Fibroblast of lung (primary cell): ENCODE results near the gene C1orf74. TPM values are rescaled to one million over a fixed set of nuclear protein-coding genes. Genes with fewer than 3 reads are reported as not detected.

Source experiments
- DNase-seq, 2 donors: peaks; one replicate each; pipeline versions ENCODE4 v3.0.0 to v3.0.0-alpha.2; 2010; ENCODE audit warnings: low read depth in 2 of 2
- H2AFZ ChIP-seq: 2 replicates; pipeline ENCODE4 v1.5.1; 2012; ENCODE audit warnings: low read length, control low read depth, inconsistent platforms
- H3K27ac ChIP-seq: 2 replicates; pipeline ENCODE4 v1.5.1; 2011; ENCODE audit warnings: low read length, control low read depth; ENCODE audit not compliant: insufficient read depth
- H3K27me3 ChIP-seq: 2 replicates; pipeline ENCODE4 v1.5.1; 2011; ENCODE audit warnings: mild to moderate bottlenecking, low read length; ENCODE audit not compliant: control insufficient read depth, insufficient read depth
- H3K36me3 ChIP-seq: 2 replicates; pipeline ENCODE4 v1.5.1; 2011; ENCODE audit warnings: low read length; ENCODE audit not compliant: control insufficient read depth, insufficient read depth
- H3K4me1 ChIP-seq: 2 replicates; pipeline ENCODE4 v1.5.1; 2011; ENCODE audit warnings: low read length; ENCODE audit not compliant: control insufficient read depth, insufficient read depth; ENCODE audit errors: extremely low read depth
- H3K4me2 ChIP-seq: 2 replicates; pipeline ENCODE4 v1.5.1; 2011; ENCODE audit warnings: low read length, control low read depth; ENCODE audit not compliant: insufficient read depth; ENCODE audit errors: extremely low read depth
- H3K4me3 ChIP-seq, 4 experiments: fragments of 200-600 bp in 1 of 4; sonication (generic) in 1 of 4; replicated peaks in 1 of 4; 2 replicates each; pipeline ENCODE4 v1.5.1; 2011 to 2016; ENCODE audit warnings: low read length in 4 of 4, low read depth in 3 of 4, mild to moderate bottlenecking in 3 of 4, control low read depth in 2 of 4, inconsistent platforms in 1 of 4, mixed read lengths in 1 of 4; ENCODE audit not compliant: insufficient read depth in 1 of 4; ENCODE audit errors: control extremely low read depth in 1 of 4
- H3K79me2 ChIP-seq: 2 replicates; pipeline ENCODE4 v1.5.1; 2012; ENCODE audit warnings: mild to moderate bottlenecking, low read length, inconsistent platforms; ENCODE audit not compliant: control insufficient read depth, insufficient read depth
- H3K9ac ChIP-seq: 2 replicates; pipeline ENCODE4 v1.5.1; 2011; ENCODE audit warnings: mild to moderate bottlenecking, low read length, control low read depth; ENCODE audit not compliant: insufficient read depth
- H3K9me3 ChIP-seq: 2 replicates; pipeline ENCODE4 v1.5.1; 2012; ENCODE audit warnings: low read depth, low read length; ENCODE audit not compliant: control insufficient read depth, insufficient read depth
- H4K20me1 ChIP-seq: 2 replicates; pipeline ENCODE4 v1.5.1; 2011; ENCODE audit warnings: low read length; ENCODE audit not compliant: control insufficient read depth, insufficient read depth; ENCODE audit errors: extremely low read depth
- CTCF ChIP-seq, 2 donors: IDR thresholded peaks in 1 of 2; conservative IDR thresholded peaks in 1 of 2; 1 replicate in 1 of 2; 2 replicates in 1 of 2; pipeline ENCODE4 v1.5.1; 2011 to 2012; ENCODE audit warnings: low read length in 2 of 2, control low read depth in 1 of 2, inconsistent platforms in 1 of 2, low read depth in 1 of 2, mild to moderate bottlenecking in 1 of 2
- EZH2 ChIP-seq: IDR thresholded peaks from 2 replicates; pipeline ENCODE4 v1.5.1; 2012; ENCODE audit warnings: low read length, control low read depth, mild to moderate bottlenecking; ENCODE audit errors: missing control alignments
- polyA plus RNA-seq, 2 donors: library from polyadenylated mRNA; depleted of rRNA in 1 of 2; stranded (reverse) in 1 of 2; unstranded in 1 of 2; fragments of >200 nt; gene quantifications; 2 replicates each; pipeline ENCODE4 v1.2.1, GENCODE V29; 2011 to 2012; ENCODE audit warnings: missing spikeins in 1 of 2
- total RNA-seq: library from RNA; depleted of rRNA; stranded (reverse); fragments of >200 nt; gene quantifications from 2 replicates; pipeline ENCODE4 v1.2.1, GENCODE V29; 2014

Gene C1orf74
- total and polyA plus RNA-seq, 2 donors (not counting 1 experiment from before 2014, with no cell fraction given) = 2.2 to 4.3 TPM

GRCh38 chr1:209743145-209743482 lies 41.2 kb downstream of the C1orf74 start:
- H4K20me1 ChIP-seq = no peaks in the 10 kb centered on the region
- H3K36me3 ChIP-seq = no peaks in the 10 kb centered on the region
- H3K27me3 ChIP-seq = no peaks in the 10 kb centered on the region
- H3K79me2 ChIP-seq = no peaks in the 10 kb centered on the region
- no peak overlapping the region for H3K4me2 ChIP-seq
- peak overlapping the region; percentile 66 for H3K27ac ChIP-seq
- TF ChIP-seq EZH2 = no peak
- TF ChIP-seq CTCF (conservative IDR thresholded peaks at IDR 0.05 in 1 of 2, IDR thresholded peaks at IDR 0.05 in 1 of 2; ENCODE audit: low read depth in 1 of 2, low read length in 2 of 2) = no peak
- no peak overlapping the region for H3K9ac ChIP-seq
- peak; percentile 76 to 93 for DNase-seq
- no peak overlapping the region for H3K4me3 ChIP-seq
- no peaks in the 10 kb centered on the region for H3K9me3 ChIP-seq
- H3K4me1 ChIP-seq = peaks cover 11% of the 10 kb centered on the region
- H2AFZ ChIP-seq = peak overlapping the region; percentile 72

- Histone ChIP-seq H3K9ac (no peak overlapping the region), H3K4me1 (peaks cover 11% of the 10 kb centered on the region), H2AFZ (peak overlapping the region; percentile 72), H4K20me1 (no peaks in the 10 kb centered on the region), H3K4me2 (peak overlapping the region; percentile 66), H3K27me3 (no peaks in the 10 kb centered on the region), H3K4me3 (peak overlapping the region in 2 of 4 experiments; percentile 36), H3K9me3 (no peaks in the 10 kb centered on the region), H3K36me3 (no peaks in the 10 kb centered on the region), H3K79me2 (no peaks in the 10 kb centered on the region), H3K27ac (peak overlapping the region; percentile 66)
- DNase-seq = peak; percentile 28 to 79
- TF ChIP-seq CTCF (conservative IDR thresholded peaks at IDR 0.05 in 1 of 2, IDR thresholded peaks at IDR 0.05 in 1 of 2; ENCODE audit: low read depth in 1 of 2, low read length in 2 of 2) (no peak), EZH2 (no peak)
Observed at GRCh38 chr1:209742409-209743144, 41.8 kb downstream of the C1orf74 start.

GRCh38 chr1:209741889-209742288 lies 42.5 kb downstream of the C1orf74 start:
- Histone ChIP-seq H3K4me2 (peak overlapping the region; percentile 66), H4K20me1 (no peaks in the 10 kb centered on the region), H3K9me3 (no peaks in the 10 kb centered on the region), H2AFZ (peak overlapping the region; percentile 72), H3K27me3 (no peaks in the 10 kb centered on the region), H3K9ac (no peak overlapping the region), H3K27ac (peak overlapping the region; percentile 11), H3K79me2 (no peaks in the 10 kb centered on the region), H3K4me1 (peaks cover 11% of the 10 kb centered on the region), H3K4me3 (peak overlapping the region in 2 of 4 experiments; percentile 36), H3K36me3 (no peaks in the 10 kb centered on the region)
- no peak for DNase-seq
- TF ChIP-seq EZH2 = no peak
- no peak for TF ChIP-seq CTCF (conservative IDR thresholded peaks at IDR 0.05 in 1 of 2, IDR thresholded peaks at IDR 0.05 in 1 of 2; ENCODE audit: low read depth in 1 of 2, low read length in 2 of 2)
